ENCODE measurements around the gene CLEC19A.
A peak's percentile ranks its signal among the peaks of the same experiment; 100 is the strongest.

CLEC19A gene

DNA sequence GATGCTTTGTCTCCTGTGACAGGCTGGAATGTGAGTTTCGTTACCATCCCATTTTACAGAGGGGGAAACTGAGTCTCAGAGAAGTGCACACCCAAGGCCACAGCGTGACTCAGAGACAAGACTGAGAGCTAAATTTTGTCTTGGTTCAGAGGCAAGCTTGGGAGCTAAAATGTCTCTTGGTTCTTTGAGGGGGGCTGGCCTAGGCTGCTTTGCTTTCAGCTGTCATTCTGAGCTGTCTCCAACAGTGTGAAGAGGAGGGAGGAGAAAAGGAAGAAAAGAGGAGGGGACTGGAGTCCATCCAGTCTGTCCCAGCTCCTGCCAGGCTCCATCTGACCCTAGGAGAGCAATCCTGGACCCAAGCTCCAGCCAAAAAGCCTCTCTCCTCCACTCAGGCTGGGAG lies at the start of gene CLEC19A:
CLEC19A (plus strand) TSS at position 301 of the 400 bp plus-strand sequence. CDS start 121 bp downstream, outside the sequence.
- no peak for DNase-seq

DNA sequence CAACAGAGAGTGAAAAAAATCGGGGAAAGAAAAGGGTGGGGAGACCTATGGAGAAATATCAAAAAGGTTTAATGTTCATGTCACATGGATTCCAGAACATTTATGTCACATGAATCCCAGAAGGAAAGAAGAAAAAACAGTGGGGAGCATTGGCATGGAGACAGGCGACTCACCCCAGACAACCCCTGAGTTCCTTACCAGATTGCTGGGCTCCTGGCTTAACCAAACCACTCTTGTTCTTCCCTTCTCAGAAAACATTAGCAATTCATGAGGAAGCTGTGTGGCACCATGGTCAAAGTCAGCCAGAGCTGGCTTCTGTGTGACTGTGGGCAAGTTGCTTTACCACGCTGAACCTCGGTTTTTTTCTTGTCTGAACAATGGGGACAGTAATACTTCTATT lies 49.6 kb upstream of the CLEC19A start:
- no peak for DNase-seq

DNA sequence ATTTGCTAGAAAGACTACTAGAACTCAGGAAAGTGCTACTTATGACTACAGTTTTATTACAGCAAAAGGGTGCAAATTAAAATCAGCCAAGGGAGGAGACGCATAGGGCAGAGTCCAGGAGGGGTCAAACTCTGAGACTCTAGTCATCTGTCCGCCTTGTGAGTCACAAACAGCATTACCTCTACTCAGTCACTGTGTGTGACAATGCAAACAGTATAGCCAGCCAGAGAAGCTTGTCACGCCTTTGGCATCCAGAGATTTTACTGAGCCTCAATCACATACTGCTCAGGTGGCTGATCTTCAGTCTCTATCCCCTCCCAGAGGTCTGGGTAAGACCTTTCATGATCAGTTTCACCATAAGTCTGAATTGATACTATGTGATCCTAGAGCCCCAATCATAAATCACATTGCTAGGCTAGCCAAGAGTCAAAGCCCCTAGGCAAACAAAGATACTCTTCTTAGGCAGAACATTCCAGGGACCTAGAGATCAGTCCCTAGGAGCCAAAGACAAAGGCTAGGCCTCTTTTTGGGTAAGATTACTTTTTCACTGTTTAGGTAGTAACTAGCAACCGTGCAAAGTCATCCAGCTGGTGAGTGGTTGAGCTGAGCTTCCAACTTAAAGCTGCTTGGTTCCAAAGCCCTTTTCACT lies 48.8 kb upstream of the CLEC19A start:
- no peak for DNase-seq

DNA sequence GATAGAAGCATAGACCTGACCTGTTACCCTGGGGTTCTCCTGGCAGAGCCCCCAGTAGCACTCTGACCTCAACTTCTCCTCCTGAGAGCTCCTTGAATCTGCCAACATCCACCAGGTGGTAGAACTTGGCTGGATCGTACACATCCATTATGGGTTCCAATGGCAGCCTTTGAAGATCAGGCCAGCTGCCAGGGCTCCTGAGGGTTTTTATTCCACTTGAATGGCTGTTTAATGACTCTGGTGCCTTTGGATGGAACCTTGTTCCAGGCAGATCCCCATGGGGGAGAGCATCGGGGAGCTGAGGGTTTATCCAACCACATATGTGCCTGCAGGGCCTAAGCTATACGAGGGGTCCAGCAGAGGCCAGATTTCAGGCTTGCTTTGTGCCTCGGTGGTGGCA lies 47.1 kb upstream of the CLEC19A start:
- peak in 1 of 51 donors; percentile 10 for DNase-seq

DNA sequence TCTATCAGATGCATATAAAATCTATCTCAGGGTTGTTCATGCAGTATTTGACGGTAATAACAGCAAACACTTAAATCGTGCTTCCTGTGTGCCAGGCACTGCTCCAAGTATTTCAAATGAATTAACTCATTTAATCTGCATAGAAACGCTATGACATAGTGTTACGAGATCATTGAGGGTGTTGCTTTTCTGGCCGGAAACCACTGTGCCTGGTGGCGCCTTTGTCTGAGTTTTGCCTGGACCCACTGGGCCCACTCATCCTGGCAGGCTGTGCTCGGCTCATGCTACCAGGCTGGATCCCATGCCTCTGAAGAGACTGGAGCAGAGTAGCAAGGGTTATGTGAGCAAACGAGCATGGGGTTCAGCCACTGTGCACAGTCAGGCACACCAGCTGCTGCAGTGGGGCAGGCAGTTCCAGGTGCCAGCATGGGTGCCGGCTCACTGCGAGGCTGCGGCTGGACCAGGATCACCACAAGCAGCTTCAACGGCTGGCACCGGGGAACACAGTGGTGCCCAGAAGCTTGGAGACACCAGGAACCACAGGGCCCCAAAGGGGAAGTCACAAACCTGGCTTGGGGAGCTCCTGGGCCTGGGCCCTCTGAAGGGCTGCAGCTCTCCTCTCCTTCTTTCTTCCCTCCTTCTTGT lies 45.9 kb upstream of the CLEC19A start:
- DNase-seq = no peak

DNA sequence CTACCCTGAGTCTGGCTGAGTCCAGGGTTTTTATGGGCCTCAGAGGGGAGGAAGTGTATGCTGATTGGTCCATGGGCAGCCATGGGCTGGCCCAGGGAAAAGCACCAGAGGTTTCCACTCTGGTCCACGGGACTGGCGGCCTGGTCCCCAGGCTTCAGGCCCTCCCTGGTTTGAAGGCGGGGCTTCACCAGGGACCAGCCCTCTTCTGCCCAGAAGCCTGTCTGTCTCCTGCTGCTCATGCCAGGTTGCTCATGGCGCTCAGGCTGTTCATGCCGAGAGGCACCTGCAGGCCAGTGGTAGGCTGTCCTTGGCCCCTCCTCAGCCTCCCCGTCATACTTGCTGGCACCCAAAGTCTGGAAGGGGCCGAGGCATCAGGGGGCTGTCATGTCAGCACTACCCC lies 45.0 kb upstream of the CLEC19A start:
- DNase-seq = no peak

DNA sequence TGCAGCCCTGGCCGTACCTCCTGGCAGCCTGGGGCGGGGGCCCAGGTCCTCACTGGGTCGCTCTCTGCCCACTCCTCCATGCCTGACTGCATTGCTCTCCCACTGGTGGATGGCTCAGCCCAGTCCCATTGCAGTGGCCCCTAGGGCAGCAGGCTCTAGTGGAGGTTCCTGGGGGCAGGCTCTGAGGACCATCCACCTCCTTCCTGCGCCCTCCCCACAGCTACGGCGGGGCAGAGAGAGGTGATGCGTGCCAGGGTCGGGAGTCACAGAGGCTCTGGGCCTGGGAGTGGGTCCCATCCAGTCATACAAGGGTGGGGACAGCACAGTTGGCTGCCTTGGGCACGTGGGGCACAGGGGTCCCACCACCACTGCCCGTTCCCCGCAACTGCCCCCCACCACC lies 44.0 kb upstream of the CLEC19A start:
- no peak for DNase-seq

DNA sequence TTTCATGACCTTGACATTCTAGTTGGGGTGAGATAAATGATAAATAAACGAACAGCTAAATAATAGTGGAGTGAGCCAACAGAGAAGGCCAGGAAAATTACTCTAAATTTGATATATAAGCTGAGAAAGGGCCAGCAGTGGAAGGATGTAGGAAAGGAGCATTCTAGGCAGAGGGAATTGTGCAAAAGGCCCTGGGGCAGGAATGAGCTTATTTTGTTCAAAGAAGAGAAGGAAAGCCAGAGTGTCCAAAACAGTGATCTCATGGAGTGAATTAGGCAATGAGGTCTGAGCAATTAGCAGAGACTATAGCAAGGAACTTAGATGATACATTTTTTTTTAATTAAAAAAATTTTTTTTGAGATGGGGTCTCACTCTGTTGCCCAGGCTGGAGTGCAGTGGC lies 43.3 kb upstream of the CLEC19A start:
- no peak for DNase-seq

DNA sequence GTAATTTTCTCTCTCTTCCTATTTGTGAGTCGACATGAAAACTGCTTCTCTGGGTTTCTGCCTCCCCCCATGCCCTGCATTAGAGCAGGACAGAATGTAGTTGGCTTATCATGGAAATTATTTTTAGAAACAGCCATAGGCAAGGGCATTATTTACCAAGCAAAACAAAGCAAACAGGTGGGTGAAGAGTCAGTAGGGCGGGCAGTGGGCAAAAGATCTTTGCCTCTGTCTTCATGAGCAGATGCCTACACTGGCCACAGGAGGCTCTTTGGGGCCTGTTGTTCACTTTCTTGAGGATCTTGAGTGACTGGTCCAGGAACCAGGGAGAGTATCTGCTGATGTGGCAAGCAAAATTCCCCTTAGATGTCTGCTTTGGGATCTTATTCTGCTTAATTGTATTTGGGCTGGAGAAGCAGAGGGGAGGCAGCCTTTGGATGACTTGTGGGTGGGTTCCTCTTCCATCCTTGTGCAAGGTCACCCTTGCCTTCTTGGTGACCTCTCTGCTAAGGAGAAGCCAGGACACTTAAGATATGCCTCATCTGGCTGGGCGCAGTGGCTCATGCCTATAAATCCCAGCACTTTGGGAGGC lies 42.5 kb upstream of the CLEC19A start:
- no peak for DNase-seq

DNA sequence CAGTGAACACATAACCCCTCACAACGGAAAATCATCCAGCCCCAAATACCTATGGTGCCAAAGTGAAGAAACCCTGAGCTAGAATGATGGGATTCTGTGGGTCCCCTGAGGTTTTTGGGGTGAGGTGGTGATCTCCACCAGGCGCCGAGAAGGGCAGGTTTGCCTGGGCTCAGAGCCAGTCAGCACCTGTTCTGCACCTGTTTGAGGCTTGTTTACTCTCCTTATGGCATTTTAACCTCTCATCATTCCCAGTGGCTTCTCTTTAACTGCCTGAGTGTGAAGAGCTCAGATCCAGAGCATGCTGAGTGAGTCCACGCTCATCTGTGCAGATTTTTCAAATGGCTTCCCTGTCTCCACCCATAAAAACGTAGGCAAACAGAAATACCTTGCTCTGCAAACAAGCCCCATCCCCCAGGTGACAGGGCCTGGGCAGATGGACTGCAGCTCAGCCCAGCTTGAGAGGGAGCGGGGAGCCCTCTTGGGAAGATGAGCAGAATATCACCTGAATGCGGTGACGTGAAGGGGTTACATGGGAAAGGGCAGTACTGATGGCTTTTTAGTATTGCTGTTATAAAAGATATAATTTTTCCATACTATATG lies 40.1 kb upstream of the CLEC19A start:
- DNase-seq = no peak

DNA sequence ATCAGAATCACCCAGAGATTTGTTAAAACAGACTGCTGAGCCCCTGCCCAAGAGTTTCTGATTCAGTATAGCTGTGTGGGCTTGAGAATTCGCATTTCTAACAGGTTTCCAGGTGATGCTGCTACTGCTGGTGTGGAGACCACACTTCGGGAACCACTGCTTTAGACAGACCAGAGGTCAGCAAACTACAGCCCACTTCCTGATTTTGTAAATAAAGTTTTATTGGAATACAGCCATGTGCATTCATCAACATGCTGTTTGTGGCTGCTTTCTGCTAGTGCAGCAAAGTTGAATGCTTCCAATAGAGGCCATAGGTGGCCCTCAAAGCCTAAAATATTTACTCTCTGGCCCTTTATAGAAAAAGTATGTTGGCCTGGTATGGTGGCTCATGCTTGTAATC lies 32.6 kb upstream of the CLEC19A start:
- no peak for DNase-seq

DNA sequence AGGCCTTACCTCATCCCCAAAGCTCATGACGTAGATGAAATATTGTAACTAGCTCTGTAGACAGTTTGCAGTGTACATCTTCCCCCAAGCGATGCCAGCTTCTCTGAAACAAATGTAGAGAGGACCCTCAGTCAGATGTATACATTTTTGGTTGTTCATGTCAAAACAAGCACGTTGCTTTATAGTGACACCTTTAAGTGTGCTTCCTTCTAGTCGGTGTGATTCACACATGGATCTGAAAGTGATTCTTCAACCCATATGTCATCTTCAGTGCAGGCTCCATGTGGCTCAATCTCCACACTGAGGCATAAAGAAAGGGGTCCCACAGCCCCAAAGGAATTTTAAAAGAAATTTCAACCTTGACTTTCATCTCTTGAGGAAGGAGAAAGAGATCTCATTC lies 30.9 kb upstream of the CLEC19A start:
- DNase-seq = no peak

DNA sequence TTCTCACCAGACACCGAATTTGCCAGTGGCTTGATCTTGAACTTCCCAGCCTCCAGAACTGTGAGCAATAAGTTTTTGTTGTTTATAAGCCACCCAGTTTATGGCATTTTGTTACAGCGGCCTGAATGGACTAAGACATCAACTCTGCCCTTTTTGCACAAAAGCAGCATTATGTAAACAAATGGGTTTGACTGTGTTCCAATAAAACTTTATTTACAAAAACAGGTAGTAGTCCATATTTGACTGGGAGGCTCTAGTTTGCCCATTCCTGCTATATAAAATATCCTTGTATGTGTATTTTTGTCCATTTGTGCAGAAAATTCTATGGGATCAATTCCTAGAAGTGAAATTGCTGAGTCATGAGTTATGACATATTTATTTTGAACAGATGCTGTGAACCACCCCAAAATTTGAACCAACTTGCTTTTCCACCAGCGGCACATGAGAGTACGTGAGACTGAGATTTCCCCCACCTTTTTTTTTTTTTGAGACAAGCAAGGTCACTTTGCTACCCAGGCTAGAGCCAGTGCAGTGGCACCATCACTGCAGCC lies 21.3 kb upstream of the CLEC19A start:
- no peak for DNase-seq

DNA sequence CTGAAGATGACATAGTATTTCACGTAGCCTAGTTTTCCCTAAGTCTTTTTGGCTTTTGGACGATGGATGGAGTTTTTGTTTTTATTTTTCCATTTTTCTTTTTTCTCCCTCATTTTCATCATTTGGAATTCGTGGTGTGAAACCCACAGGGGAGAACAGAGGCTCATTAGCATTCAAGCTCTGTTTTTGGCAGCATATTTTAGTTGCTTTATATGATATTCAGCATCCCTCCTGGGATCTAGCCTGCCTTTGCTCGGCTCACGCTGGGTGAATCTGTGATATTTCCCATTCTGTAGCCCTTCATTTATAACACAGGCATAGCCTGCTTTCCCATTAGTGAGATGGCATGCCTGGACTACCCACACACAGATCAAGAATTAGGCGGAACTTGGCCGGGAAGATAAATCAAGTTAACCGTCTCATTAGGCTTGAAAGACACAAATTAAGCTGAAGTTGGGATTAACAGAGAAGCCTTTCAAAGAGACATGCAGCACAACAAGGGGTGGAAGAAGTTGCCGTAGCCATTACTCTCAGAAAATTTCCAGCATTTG lies 20.1 kb upstream of the CLEC19A start:
- no peak for DNase-seq

DNA sequence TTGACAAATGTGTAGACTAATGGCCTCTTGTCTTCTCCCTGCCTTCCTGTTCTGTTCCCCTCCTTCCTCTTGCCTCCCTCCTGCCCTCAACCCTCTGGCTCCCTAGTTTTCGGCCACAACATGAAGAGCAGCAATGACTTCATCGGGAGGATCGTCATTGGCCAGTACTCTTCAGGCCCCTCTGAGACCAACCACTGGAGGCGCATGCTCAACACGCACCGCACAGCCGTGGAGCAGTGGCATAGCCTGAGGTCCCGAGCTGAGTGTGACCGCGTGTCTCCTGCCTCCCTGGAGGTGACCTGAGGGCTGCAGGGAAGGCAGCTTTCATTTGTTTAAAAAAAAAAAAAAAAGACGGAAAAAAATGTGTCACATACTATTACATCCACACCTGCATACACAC lies 18.8 kb upstream of the CLEC19A start:
- DNase-seq = no peak

DNA sequence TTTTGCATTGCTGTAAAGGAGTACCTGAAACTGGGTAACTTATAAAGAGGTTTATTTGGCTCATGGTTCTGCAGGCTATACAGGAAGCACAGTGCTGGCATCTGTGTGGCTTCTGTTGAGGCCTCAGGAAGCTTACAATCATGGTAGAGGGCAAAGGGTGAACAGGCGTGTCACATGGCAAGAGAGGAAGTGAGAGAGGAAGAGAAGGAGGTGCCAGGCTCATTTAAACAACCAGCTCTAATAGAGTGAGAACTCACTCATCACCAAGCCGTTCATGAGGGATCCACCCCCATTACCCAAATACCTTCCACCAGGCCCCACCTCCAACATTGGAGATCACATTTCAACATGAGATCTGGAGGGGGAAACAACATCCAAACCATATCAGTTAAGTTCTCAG lies 16.4 kb upstream of the CLEC19A start:
- DNase-seq = no peak

DNA sequence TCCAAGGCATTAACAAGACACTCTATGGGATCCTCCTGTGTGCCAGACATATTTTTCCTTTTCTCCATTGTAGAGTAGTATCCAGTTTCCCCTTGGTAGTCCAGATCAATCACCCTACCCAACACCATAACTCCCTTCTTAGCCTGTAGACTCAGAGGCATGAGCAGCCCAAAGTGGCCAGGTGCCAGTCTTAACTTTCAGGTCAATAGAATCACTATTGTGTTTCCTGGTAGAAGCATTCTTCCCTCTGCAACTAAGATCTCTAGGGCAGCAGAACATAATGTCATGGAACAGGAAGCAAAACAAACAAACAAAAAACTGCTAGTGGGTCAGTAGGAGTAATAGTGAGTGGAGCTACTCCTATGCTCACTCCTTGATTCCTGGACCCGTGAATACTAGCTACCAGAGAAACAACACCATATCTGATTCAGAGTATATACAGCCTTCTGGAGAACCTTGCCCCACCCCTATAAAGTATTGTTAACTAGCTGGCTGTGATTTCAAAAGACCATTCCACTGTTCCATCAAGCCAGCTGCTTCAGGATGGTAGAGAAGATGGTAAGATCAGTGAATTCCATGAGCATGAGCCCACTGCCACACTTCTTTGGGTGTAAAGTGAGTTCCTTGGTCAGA lies 11.2 kb upstream of the CLEC19A start:
- peak in 4 of 51 donors; percentile 9 to 32 (median 12) for DNase-seq

DNA sequence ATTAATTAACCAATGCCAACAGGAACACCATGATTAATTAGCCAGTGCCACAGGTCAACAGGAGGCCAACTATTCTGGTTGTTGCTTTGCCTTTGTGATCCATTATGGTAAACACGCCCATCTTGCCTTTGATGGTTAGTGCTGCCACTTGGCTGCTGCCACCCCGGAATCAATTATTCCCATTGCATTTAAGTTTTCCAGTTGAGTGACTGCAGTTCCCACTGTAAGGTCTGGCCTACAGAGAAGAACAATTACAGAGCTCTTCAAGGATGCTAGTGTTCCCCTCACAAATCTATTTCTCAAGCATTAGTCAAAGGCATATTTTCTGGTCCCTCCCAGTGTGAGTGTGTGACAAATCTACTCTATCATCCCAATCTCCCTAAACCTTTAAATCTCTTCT lies 7.1 kb upstream of the CLEC19A start:
- no peak for DNase-seq

DNA sequence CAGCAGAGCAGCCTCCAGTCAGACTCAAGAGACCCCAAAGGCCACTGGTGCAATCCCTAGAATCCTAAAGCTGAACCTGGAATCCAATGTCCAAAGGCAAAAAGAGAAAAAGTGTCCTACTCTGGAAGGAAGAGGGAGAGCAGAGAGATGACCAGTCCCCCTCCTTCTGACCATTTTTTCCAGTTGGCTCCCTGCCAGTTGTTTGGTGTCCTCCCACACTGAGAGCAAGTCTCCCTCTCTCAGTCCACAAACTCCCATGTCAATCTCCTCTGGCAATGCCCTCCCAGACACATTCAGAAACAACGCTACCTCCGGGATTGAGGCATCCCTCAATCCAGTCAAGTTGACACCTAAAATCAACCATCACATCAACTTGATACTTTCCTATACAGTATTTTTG lies 4.3 kb upstream of the CLEC19A start:
- DNase-seq = no peak

DNA sequence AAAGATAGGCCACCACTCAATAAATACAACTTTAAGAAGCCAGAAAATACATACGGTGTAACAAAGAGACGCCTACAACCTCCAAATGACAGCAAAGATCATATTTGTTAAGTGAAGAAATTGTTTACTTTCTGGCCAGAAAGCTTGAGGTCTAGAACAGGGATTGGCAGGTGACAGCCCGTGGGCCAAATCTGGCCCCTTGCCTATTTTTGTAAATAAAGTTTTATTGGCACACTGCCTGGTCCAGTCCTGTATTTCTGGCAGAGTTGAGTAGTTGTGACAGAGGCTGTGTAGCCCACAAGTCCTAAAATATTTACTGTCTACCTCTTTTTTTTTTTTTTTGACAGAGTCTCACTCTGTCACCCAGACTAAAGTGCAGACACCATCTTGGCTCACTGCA lies 3.4 kb upstream of the CLEC19A start:
- DNase-seq = no peak

DNA sequence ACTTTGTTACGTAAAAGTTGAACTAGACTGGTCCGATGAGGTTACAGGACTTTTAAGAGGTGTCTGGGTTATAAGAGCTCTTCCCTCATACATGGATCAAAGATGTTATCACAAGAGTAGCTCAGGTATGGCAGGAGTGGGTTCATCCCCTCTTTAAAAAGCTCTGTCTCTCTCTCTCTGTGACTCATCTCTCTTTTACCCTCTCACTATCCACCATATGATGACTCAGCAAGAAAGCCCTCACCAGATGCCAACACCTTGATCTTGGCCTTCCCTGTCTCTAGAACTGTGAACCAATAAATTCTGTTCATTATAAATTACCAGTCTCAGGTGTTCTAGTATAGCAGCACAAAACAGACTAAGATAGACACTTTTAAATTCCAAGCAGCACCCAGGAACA lies 1.9 kb upstream of the CLEC19A start:
- DNase-seq = no peak

DNA sequence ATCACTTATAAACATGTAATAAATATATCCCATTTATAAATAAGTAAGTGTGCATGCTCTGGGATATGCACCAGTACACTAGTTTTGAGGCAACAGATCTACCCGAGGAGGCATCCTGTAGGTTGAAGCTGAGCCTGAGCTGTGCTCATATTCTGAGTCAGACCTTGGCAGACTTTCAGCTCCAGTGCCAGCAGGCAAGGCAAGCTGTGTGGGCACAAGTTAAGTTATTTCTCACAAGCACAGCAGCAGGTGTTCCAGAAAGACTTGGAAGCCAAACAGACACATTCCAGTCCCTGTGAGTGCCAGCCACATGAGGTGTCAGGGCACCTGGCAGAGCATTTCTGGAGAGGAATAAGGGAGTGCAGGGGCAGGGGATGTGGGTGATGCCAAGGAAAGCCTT lies 1.3 kb upstream of the CLEC19A start:
- DNase-seq = peak in 26 of 51 donors; percentile 1 to 79 (median 29)

All from hypothalamus (tissue), 51 donors.